HEK293 (cell line): ENCODE data around the gene ZNF292.
A peak's percentile ranks its signal among the peaks of the same experiment; 100 is the strongest.
"Not testable (repeated sequence)": the region's sequence is repeated elsewhere in the genome, so short reads cannot be mapped to it uniquely, and the experiment has no call there.

Experiments used
- CTCF ChIA-PET: fragments of 350-600 bp; formaldehyde crosslinking; extraction: SDS; loops from one replicate; lab custom pipeline; 2021; ENCODE audit warnings: antibody characterized with exemption; lab: Yijun Ruan, JAX
- POLR2A ChIA-PET: fragments of 300-600 bp; formaldehyde crosslinking; extraction: SDS; loops from one replicate; lab custom pipeline; 2020; ENCODE audit warnings: antibody characterized with exemption, inconsistent platforms; lab: Yijun Ruan, JAX
- H3K27ac ChIP-seq: fragments of 200-500 bp; sonication (Bioruptor generic); 2 replicates; pipeline ENCODE4 v1.5.1; 2014; ENCODE audit warnings: low read depth, low read length, control low read depth, inconsistent platforms; ENCODE audit errors: extremely low read depth
- H3K36me3 ChIP-seq, 2 experiments: fragments of 200-500 bp in 1 of 2; sonication (Bioruptor generic) in 1 of 2; 1 replicate in 1 of 2; 2 replicates in 1 of 2; pipeline ENCODE4 v1.5.1; 2014 to 2017; ENCODE audit warnings: inconsistent platforms in 2 of 2, low read length in 2 of 2; ENCODE audit not compliant: control insufficient read depth in 2 of 2, insufficient read depth in 1 of 2
- H3K4me1 ChIP-seq: fragments of 200-500 bp; sonication (Bioruptor generic); 2 replicates; pipeline ENCODE4 v1.5.1; 2014; ENCODE audit warnings: mild to moderate bottlenecking, low read length, inconsistent platforms; ENCODE audit not compliant: control insufficient read depth, insufficient read depth
- H3K4me3 ChIP-seq: 2 replicates; pipeline ENCODE4 v1.5.1; 2011; ENCODE audit warnings: low read depth, mild to moderate bottlenecking, control low read depth, low read length, moderate library complexity
- H3K9me3 ChIP-seq: fragments of 200-500 bp; sonication (Bioruptor generic); 2 replicates; pipeline ENCODE4 v1.5.1; 2014; ENCODE audit warnings: low read depth, low read length, inconsistent platforms; ENCODE audit not compliant: control insufficient read depth, insufficient read depth
- EGR2 ChIP-seq: fragments of 450-650 bp; formaldehyde crosslinking; IDR thresholded peaks from 2 replicates; pipeline ENCODE4 v1.5.1; 2016; ENCODE audit warnings: low read depth, missing biosample characterization, missing genetic modification characterization
- KLF1 ChIP-seq: fragments of 450-650 bp; formaldehyde crosslinking; IDR thresholded peaks from 2 replicates; pipeline ENCODE4 v1.5.1; 2016; ENCODE audit warnings: missing biosample characterization, missing genetic modification characterization
- SALL2 ChIP-seq: fragments of 450-650 bp; formaldehyde crosslinking; IDR thresholded peaks from 2 replicates; pipeline ENCODE4 v1.5.0; 2017; ENCODE audit warnings: missing biosample characterization, mild to moderate bottlenecking, missing genetic modification characterization, borderline replicate concordance
- SP2 ChIP-seq: fragments of 450-650 bp; formaldehyde crosslinking; IDR thresholded peaks from 2 replicates; pipeline ENCODE4 v1.5.1; 2016; ENCODE audit warnings: missing biosample characterization, missing genetic modification characterization
- TSHZ1 ChIP-seq: fragments of 450-650 bp; formaldehyde crosslinking; IDR thresholded peaks from 2 replicates; pipeline ENCODE4 v1.5.1; 2016; ENCODE audit warnings: missing biosample characterization, missing genetic modification characterization, borderline replicate concordance
- ZBTB1 ChIP-seq: fragments of 450-650 bp; formaldehyde crosslinking; IDR thresholded peaks from 2 replicates; pipeline ENCODE4 v1.5.1; 2016; ENCODE audit warnings: missing biosample characterization, missing genetic modification characterization
- ZBTB26 ChIP-seq: fragments of 450-650 bp; formaldehyde crosslinking; optimal IDR thresholded peaks from 2 replicates; pipeline ENCODE3; 2016; ENCODE audit warnings: missing biosample characterization, mild to moderate bottlenecking, missing genetic modification characterization
- ZFP3 ChIP-seq: fragments of 450-650 bp; formaldehyde crosslinking; IDR thresholded peaks from 2 replicates; pipeline ENCODE4 v1.5.1; 2016; ENCODE audit warnings: low read depth, missing biosample characterization, missing genetic modification characterization
- ZNF362 ChIP-seq: fragments of 450-650 bp; formaldehyde crosslinking; IDR thresholded peaks from 2 replicates; pipeline ENCODE4 v1.5.1; 2016; ENCODE audit warnings: missing biosample characterization, missing genetic modification characterization
- ZNF423 ChIP-seq: fragments of 450-650 bp; formaldehyde crosslinking; IDR thresholded peaks from 2 replicates; pipeline ENCODE4 v1.5.1; 2016; ENCODE audit warnings: missing biosample characterization, missing genetic modification characterization
- ZNF426 ChIP-seq: fragments of 450-650 bp; formaldehyde crosslinking; IDR thresholded peaks from 2 replicates; pipeline ENCODE4 v1.5.1; 2017; ENCODE audit warnings: missing biosample characterization, missing genetic modification characterization, mild to moderate bottlenecking, inconsistent platforms, moderate library complexity
- ZNF548 ChIP-seq: fragments of 450-650 bp; formaldehyde crosslinking; IDR thresholded peaks from 2 replicates; pipeline ENCODE4 v1.5.1; 2016; ENCODE audit warnings: missing biosample characterization, missing genetic modification characterization
- ZNF580 ChIP-seq: fragments of 450-650 bp; formaldehyde crosslinking; IDR thresholded peaks from 2 replicates; pipeline ENCODE4 v1.5.1; 2016; ENCODE audit warnings: missing biosample characterization, missing genetic modification characterization
- ZNF654 ChIP-seq: fragments of 450-650 bp; formaldehyde crosslinking; IDR thresholded peaks from 2 replicates; pipeline ENCODE4 v1.5.1; 2016; ENCODE audit warnings: low read depth, missing biosample characterization, missing genetic modification characterization
- ZNF777 ChIP-seq: fragments of 450-650 bp; formaldehyde crosslinking; IDR thresholded peaks from 2 replicates; pipeline ENCODE4 v1.5.1; 2017; ENCODE audit warnings: missing biosample characterization, missing genetic modification characterization, borderline replicate concordance
- TF ChIP-seq, protein P1 (sequence below): fragments of 450-650 bp; formaldehyde crosslinking; IDR thresholded peaks from 2 replicates; pipeline ENCODE4 v1.5.1; 2017; ENCODE audit warnings: missing biosample characterization, missing genetic modification characterization

Gene ZNF292

DNA sequence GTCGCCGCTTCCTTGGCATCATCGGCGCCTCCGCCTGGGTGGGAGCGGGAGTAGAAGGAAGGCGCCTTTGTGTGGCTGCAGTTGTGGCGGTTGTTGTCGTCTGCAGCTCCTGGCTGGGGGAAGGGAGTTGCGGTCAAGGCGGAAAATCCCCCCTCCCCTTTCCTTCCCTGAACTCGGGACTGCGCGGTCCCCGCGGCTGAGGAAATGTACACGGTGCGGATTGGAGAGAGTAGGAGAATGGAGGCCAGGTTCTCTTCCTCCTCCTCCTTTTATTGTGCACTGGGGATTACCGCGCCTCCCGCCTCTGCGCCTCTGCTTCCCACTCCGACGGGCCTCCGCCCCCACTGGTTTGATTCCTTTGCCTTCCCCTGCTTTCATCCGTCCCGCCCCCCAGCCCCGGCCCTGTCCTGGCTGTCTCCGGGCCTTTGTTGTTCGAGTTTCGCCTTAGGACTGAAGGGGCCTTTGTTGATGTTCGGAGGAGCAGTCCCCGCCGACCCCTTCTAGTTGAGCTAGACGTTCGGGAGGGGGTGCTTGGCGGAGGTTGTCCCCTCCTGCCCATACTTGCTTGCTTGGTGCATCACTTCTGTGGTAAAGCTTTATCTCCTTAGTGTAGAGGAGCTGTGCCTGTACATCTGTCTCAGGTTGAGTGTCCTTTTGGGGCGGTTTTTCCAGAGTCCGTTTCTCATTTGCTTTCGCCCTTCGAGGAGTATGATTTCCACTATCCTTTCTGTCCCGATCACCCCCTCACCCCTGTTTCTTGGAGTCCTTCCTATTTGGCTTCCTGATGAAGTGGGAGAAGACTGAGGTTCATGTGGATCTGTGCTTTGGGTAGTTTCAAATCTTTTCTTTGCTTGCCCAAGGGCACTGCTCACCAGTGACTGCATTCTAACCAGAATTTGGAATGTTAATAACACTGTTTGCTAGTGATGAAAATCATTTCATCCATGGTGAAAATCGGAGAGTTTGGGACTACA lies 764 bp downstream of the ZNF292 start (continued):
- TF ChIP-seq ZFP3 (tag by site-specific recombination) (no peak), ZNF426 (tag by site-specific recombination) (no peak), ZNF777 (0 out of 2 replicates have a peak, but pooled peaks have one; percentile 11), SP2 (tag by site-specific recombination) (peak; percentile 85), ZNF580 (tag by site-specific recombination) (no peak), ZBTB1 (tag by site-specific recombination) (no peak), KLF1 (tag by site-specific recombination) (peak; percentile 15; the same call in 1 of the 2 replicates), ZBTB26 (tag by site-specific recombination) (peak; percentile 47), TSHZ1 (tag by site-specific recombination) (no peak), SALL2 (tag by site-specific recombination) (no peak), ZNF362 (tag by site-specific recombination) (no peak), ZNF548 (tag by site-specific recombination) (no peak), EGR2 (tag by site-specific recombination) (peak; percentile 98), ZNF423 (tag by site-specific recombination) (0 out of 2 replicates have a peak, but pooled peaks have one; percentile 12), ZNF654 (tag by site-specific recombination) (no peak)
- TF ChIP-seq, protein P1, sequence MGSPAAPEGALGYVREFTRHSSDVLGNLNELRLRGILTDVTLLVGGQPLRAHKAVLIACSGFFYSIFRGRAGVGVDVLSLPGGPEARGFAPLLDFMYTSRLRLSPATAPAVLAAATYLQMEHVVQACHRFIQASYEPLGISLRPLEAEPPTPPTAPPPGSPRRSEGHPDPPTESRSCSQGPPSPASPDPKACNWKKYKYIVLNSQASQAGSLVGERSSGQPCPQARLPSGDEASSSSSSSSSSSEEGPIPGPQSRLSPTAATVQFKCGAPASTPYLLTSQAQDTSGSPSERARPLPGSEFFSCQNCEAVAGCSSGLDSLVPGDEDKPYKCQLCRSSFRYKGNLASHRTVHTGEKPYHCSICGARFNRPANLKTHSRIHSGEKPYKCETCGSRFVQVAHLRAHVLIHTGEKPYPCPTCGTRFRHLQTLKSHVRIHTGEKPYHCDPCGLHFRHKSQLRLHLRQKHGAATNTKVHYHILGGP, result no peak

DNA sequence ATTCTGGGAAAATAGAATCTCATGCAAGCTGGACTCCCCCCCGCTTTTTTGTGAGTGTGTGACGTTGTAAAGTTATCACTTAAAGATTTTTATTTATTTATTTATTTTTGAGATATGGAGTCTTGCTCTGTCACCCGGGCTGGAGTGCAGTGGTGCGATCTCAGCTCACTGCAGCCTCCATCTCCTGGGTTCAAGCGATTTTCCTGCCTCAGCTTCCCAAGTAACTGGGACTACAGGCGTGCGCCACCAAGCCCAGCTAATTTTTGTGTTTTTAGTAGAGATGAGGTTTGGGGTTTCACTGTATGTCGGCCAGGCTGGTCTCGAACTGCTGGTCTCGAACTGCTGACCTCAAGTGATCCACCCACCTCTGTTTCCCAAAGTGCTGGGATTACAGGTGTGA lies 2.2 kb downstream of the ZNF292 start:
- H3K4me1 ChIP-seq, H3K36me3 ChIP-seq, H3K9me3 ChIP-seq, POLR2A ChIA-PET, H3K27ac ChIP-seq: not testable (repeated sequence)
- H3K4me3 ChIP-seq, result 0 out of 2 replicates have a peak overlapping the region, but pooled peaks have one; percentile 4
- CTCF ChIA-PET, result interaction anchor here (0.6 to 2.0 kb wide), 6 partner anchors 9 to 360 kb away, joined by 3 to 5 read pairs (median 4); no protein-coding TSS in a partner anchor
